Testis (tissue), 2 donors: Measurements from ENCODE around the gene BICC1.

Source experiments
- CTCF ChIP-seq, 3 experiments: fragments of 450-650 bp in 2 of 3; fragments of 200-600 bp in 1 of 3; sonication (generic) in 1 of 3; IDR thresholded peaks; one replicate each; pipeline ENCODE4 v1.5.1; 2016 to 2019; ENCODE audit warnings: antibody characterized with exemption in 3 of 3, mild to moderate bottlenecking in 2 of 3, moderate library complexity in 1 of 3
- POLR2A ChIP-seq: fragments of 450-650 bp; IDR thresholded peaks from one replicate; pipeline ENCODE4 v1.6.1; 2017; ENCODE audit warnings: antibody characterized with exemption, mild to moderate bottlenecking, moderate library complexity

- TF ChIP-seq CTCF (IDR thresholded peaks at IDR 0.05): no peak
- TF ChIP-seq POLR2A: no peak
Observed at GRCh38 chr10:58508316-58508715, 4.4 kb upstream of the BICC1 start.
